Heart left ventricle (tissue), 16 donors: ENCODE measurements around the gene IL11RA. TPM values are rescaled to one million over a fixed set of nuclear protein-coding genes. Genes with fewer than 3 reads are reported as not detected.

Experiments used
- ATAC-seq, 4 donors: fragments of 200-7000 bp; cut with Tn5 transposase; one replicate each; pipeline ENCODE4 v1.9.1; 2020 to 2022; ENCODE audit warnings: moderate library complexity in 4 of 4, mild to moderate bottlenecking in 3 of 4, moderate number of reproducible peaks in 1 of 4
- DNase-seq, 5 donors: peaks; one replicate each; pipeline ENCODE4 v3.0.0-alpha.2; 2020
- H3K27ac ChIP-seq, 12 donors: fragments of 200-600 bp; sonication (generic) in 4 of 12; one replicate each; pipeline versions ENCODE4 v1.5.0 to v1.8.0; 2016 to 2022; ENCODE audit warnings: mild to moderate bottlenecking in 2 of 12
- H3K27me3 ChIP-seq, 9 donors: fragments of 200-600 bp; sonication (generic) in 2 of 9; one replicate each; pipeline versions ENCODE4 v1.5.1 to v1.8.0; 2016 to 2022; ENCODE audit warnings: mild to moderate bottlenecking in 3 of 9
- H3K36me3 ChIP-seq, 9 donors: fragments of 200-600 bp; sonication (generic) in 2 of 9; one replicate each; pipeline versions ENCODE4 v1.5.0 to v1.8.0; 2018 to 2022; ENCODE audit warnings: mild to moderate bottlenecking in 2 of 9
- H3K4me1 ChIP-seq, 12 donors: fragments of 200-600 bp; sonication (generic) in 4 of 12; one replicate each; pipeline versions ENCODE4 v1.5.0 to v1.8.0; 2016 to 2022; ENCODE audit warnings: mild to moderate bottlenecking in 3 of 12
- H3K4me3 ChIP-seq, 12 donors: fragments of 200-600 bp; sonication (generic) in 4 of 12; one replicate each; pipeline versions ENCODE4 v1.5.0 to v1.8.0; 2017 to 2022; ENCODE audit warnings: mild to moderate bottlenecking in 9 of 12, moderate library complexity in 4 of 12
- H3K9me3 ChIP-seq, 12 donors: fragments of 200-600 bp; sonication (generic) in 4 of 12; one replicate each; pipeline versions ENCODE4 v1.5.0 to v1.8.0; 2016 to 2022; ENCODE audit warnings: mild to moderate bottlenecking in 1 of 12
- POLR2A ChIP-seq, 2 donors: fragments of 450-650 bp; IDR thresholded peaks; one replicate each; pipeline ENCODE4 v1.6.1; 2017; ENCODE audit warnings: antibody characterized with exemption in 2 of 2, mild to moderate bottlenecking in 2 of 2, moderate library complexity in 2 of 2
- WGBS, 4 donors: extraction: QIAGEN DNeasy Blood & Tissue Kit in 2 of 4; methylation state at CpG; one replicate each; pipeline versions ENCODE4 v1.1.5 to v1.1.7; 2013 to 2018; 5-methylcytosine and 5-hydroxymethylcytosine counted together
- intact Hi-C, 10 donors: fragments of 100-400 bp; cut with DNase I; formaldehyde crosslinking; loops; one replicate each; pipeline versions ENCODE4 v1.11.1 to v1.14.2; 2022
- polyA plus RNA-seq, 2 donors: library from polyadenylated mRNA; stranded (reverse); fragments of 200-250 nt; gene quantifications; one replicate each; pipeline ENCODE4 v1.2.3, GENCODE V29; 2013
- total RNA-seq, 9 donors: library from RNA; depleted of rRNA in 2 of 9; stranded (reverse); fragments of >200 nt in 2 of 9; fragmentation: NEBNext Ultra II Directional in 3 of 9; extraction: Animal tissue kit (Norgen Biotek cat#: 25700) in 3 of 9; gene quantifications; one replicate each; pipeline versions ENCODE4 v1.1.0 to v1.2.4, GENCODE V29; 2016 to 2023
- TF ChIP-seq, protein P1 (sequence below), 12 donors: fragments of 200-600 bp; sonication (generic) in 4 of 12; IDR thresholded peaks; one replicate each; pipeline versions ENCODE4 v1.5.0 to v1.8.0; 2018 to 2022; ENCODE audit warnings: antibody characterized with exemption in 12 of 12, mild to moderate bottlenecking in 5 of 12
- donor health status: ischemic (EF 13 %, LVEDD 7.1; RV severe dilation, severe dysfunction).
- donor health status: healthy with polysubstance abuse.
- donor health status: DM: no; HTN: yes; CAD: no.
- donor health status: DM: no; HTN: no; CAD: no.
- donor health status: ischemic (EF 25% LVEDD 6.9; RV normal size, moderate dysfunction).
- donor health status: ischemic (EF 25% LVEDD 5.7; RV mildly dilated, moderate dysfunction).
- donor health status: healthy.
- donor health status: DM: yes; HTN: yes; CAD: no.
- donor health status: ischemic (EF 35%, LVEDD 5.7; RV mildly dilated, moderate dysfunction).
- donor health status: nonischemic (EF 11% LVEDD 7.7; RV severe dilation, severe dysfunction).
- donor health status: DM: yes; HTN: yes; CAD: no.
- donor health status: PGD.
- donor health status: ischemic (EF 29% LVEDD 5.4; RV normal size, mild dysfunction).
- donor health status: nonischemic (EF 23%, LVEDD 6.1; RV moderate dilation, normal function).

The IL11RA gene
- total and polyA plus RNA-seq, 11 donors = 20.8 to 113 (median 45.5) TPM

DNA sequence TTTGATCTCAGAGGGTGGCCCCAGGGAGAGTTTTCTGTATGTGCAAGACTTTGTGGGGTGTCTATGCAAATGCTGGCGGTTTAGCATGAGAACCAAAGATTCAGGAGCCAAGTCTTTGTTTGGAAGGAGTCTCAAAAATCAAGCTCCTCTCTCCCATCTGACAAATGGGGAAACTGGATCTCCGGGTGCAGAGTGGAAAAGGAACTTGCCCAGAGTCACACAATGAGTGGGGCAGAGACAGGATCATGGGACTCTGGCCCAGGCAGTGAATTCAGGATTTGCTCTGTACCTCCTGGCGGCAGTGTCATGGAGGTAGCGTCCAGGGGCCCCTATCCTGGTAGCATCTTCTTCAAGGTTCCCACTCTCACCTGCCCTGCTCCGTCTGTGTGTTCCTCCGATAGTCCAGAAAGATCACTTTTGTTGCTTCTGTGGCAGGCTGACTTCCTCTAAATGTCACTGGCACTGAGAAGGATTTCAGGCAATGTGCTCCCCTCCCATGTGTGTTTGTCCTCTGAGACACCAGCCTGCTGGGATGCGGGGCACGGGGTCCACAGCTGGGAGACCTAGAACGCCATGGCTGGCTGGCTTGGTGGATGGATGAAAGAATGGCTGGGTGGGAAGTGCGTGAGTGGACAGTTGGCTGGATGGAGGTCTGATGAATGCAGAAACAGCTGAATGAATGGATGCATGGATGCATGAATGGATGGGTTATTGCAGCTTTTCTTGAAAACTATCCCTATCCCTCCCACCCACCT lies 35.5 kb downstream of the IL11RA start:
- ATAC-seq = no peak
- Histone ChIP-seq H3K9me3 (no peaks in the 10 kb centered on the region), H3K4me3 (no peak overlapping the region), H3K27ac (peak overlapping the region in 1 of 12 donors; percentile 67), H3K4me1 (peaks cover 0 to 35% (median 0%) of the 10 kb centered on the region in 12 donors), H3K27me3 (no peaks in the 10 kb centered on the region), H3K36me3 (no peaks in the 10 kb centered on the region)
- intact Hi-C loops = no loop called here
- no peak for DNase-seq
- WGBS, 4 donors = 88 to 92% (median 90%) methylated on average over 8 to 10 of the region's 10 CpGs
- TF ChIP-seq, protein P1, sequence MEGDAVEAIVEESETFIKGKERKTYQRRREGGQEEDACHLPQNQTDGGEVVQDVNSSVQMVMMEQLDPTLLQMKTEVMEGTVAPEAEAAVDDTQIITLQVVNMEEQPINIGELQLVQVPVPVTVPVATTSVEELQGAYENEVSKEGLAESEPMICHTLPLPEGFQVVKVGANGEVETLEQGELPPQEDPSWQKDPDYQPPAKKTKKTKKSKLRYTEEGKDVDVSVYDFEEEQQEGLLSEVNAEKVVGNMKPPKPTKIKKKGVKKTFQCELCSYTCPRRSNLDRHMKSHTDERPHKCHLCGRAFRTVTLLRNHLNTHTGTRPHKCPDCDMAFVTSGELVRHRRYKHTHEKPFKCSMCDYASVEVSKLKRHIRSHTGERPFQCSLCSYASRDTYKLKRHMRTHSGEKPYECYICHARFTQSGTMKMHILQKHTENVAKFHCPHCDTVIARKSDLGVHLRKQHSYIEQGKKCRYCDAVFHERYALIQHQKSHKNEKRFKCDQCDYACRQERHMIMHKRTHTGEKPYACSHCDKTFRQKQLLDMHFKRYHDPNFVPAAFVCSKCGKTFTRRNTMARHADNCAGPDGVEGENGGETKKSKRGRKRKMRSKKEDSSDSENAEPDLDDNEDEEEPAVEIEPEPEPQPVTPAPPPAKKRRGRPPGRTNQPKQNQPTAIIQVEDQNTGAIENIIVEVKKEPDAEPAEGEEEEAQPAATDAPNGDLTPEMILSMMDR (IDR thresholded peaks at IDR 0.05) = no peak
- TF ChIP-seq POLR2A (IDR thresholded peaks at IDR 0.05) = no peak

GRCh38 chr9:34688329-34689115 lies 36.5 kb downstream of the IL11RA start:
- 80 to 82% (median 80%) methylated on average over 2 to 5 of the region's 5 CpGs for WGBS, 4 donors
- Histone ChIP-seq H3K27me3 (no peaks in the 10 kb centered on the region), H3K27ac (no peak overlapping the region), H3K4me1 (peaks cover 0 to 35% (median 0%) of the 10 kb centered on the region in 12 donors), H3K4me3 (no peak overlapping the region), H3K9me3 (no peaks in the 10 kb centered on the region), H3K36me3 (no peaks in the 10 kb centered on the region)
- DNase-seq (no peak), ATAC-seq (no peak)
- intact Hi-C loops = no loop called here
- no peak for TF ChIP-seq POLR2A (IDR thresholded peaks at IDR 0.05)
- TF ChIP-seq, protein P1 (IDR thresholded peaks at IDR 0.05) = no peak

DNA sequence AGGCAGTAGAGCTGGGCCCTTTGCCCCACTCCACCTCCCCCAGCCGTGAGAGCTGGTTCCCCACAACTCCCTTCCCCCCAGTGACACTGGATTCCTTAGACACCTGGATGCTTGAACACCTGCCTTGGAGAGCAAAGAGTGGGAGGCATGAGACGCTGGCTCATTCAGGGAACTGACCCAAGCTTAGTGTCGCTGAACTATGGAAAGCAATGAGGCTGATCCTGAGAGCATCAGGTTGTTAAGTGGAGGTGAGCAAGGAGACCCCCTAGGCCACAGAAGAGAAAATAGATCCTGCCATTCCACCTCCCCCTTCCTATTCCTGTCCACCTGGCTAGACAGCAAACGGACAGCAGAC lies 37.1 kb downstream of the IL11RA start:
- no peak for TF ChIP-seq POLR2A (IDR thresholded peaks at IDR 0.05)
- TF ChIP-seq, protein P1 (IDR thresholded peaks at IDR 0.05) = no peak
- Histone ChIP-seq H3K27me3 (no peaks in the 10 kb centered on the region), H3K27ac (no peak overlapping the region), H3K4me3 (no peak overlapping the region), H3K4me1 (peaks cover 0 to 35% (median 0%) of the 10 kb centered on the region in 12 donors), H3K36me3 (no peaks in the 10 kb centered on the region), H3K9me3 (no peaks in the 10 kb centered on the region)
- ATAC-seq = no peak
- intact Hi-C loops = no loop called here
- no peak for DNase-seq
- 82 to 90% (median 87%) methylated on average over 4 of the region's 4 CpGs for WGBS, 4 donors

GRCh38 chr9:34689512-34689911 lies 37.5 kb downstream of the IL11RA start:
- DNase-seq (no peak), ATAC-seq (no peak)
- Histone ChIP-seq H3K9me3 (no peaks in the 10 kb centered on the region), H3K4me1 (peaks cover 0 to 35% (median 0%) of the 10 kb centered on the region in 12 donors), H3K4me3 (no peak overlapping the region), H3K27ac (no peak overlapping the region), H3K27me3 (no peaks in the 10 kb centered on the region), H3K36me3 (no peaks in the 10 kb centered on the region)
- WGBS, 4 donors = 86 to 92% (median 89%) methylated on average over 8 of the region's 8 CpGs
- TF ChIP-seq, protein P1 (IDR thresholded peaks at IDR 0.05) = no peak
- no peak for TF ChIP-seq POLR2A (IDR thresholded peaks at IDR 0.05)
- intact Hi-C loops = no loop called here
